CD4-positive, alpha-beta T cell treated with Interleukin-17A for 1 hour (primary cell): ENCODE measurements around the gene FGFBP1.
"Not testable (repeated sequence)": the region's sequence is repeated elsewhere in the genome, so short reads cannot be mapped to it uniquely, and the experiment has no call there.

ENCODE experiments used
- DNase-seq: peaks from one replicate; pipeline ENCODE4 v3.0.0-alpha.2; 2020

Gene FGFBP1

DNA sequence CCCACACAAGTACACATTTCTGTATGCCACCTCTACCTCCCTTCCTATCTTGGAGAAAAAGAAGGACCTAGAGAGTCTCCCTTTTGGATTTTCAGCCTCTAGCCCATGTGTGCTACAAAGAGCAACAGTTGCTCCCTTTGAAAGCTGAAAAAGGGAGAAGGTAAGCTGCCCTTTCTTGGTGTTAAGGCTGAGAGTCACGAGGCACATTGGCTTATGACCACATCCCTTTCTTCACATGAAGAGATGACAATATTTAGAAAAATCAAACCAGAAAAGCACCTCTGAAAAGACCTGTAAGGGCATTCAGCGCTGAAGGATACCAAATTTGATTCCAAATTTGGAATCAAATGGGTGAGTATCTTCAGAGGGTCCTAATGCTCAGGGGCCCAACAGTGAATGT, 6.4 kb upstream of the FGFBP1 start:
- no peak for DNase-seq

DNA sequence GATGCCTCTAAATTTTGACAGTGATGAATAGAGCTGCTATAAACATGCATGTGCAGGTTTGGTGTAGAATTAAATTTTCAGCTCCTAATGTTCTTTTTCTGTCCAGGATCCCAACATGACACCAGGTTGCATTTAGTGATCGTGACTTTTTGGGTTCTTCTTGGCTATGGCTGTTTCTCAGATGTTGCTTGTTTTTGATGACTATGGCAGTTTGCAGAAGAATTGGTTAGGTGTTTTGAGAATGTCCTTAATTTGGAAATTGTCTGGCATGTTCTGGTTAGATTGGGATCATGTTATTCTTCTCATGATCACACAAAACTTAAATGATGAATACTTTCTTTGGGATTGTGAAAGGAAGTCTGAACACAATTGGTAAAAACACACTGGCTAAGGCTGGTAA, 3.7 kb upstream of the FGFBP1 start:
- DNase-seq = no peak

DNA sequence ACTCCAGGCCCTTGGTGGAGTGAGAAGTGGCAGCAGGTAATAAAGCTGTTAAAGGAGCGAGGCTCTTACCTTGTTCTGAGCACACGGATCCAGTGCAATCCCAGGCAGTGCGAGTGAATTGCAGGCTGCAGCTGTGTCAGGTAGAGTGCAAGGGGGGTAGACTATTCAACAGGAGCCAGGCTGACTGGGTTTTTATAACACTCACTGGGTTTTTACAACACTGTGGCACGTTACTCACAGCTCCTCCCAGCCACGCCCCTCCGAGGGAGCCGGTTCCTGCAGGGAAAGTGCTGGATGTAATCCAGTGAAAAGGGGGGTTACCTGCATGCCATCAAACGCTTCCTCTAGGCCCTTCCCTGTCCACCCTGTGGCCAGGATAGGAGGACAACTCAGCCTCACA, 358 bp downstream of the FGFBP1 start:
- no peak for DNase-seq

DNA sequence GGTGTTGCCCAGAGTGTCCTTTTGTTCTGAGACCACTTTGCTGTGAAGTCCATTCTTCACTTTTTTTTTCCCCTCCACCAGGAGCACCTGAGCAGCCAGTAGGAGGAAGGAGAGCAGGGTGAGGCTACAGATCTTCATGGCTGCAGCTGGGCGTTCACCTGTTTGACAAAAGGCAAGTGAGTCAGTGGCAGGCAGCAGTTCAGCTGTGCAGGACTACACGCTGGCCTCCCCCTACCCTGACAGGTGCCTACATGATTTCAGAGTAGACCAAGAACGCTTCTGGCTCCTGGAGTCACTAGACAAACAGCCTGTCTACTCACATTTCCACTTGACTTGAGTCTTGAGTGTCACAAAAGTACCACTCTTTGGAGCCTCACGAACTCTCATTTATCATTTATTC, 2.0 kb downstream of the FGFBP1 start:
- DNase-seq = no peak

DNA sequence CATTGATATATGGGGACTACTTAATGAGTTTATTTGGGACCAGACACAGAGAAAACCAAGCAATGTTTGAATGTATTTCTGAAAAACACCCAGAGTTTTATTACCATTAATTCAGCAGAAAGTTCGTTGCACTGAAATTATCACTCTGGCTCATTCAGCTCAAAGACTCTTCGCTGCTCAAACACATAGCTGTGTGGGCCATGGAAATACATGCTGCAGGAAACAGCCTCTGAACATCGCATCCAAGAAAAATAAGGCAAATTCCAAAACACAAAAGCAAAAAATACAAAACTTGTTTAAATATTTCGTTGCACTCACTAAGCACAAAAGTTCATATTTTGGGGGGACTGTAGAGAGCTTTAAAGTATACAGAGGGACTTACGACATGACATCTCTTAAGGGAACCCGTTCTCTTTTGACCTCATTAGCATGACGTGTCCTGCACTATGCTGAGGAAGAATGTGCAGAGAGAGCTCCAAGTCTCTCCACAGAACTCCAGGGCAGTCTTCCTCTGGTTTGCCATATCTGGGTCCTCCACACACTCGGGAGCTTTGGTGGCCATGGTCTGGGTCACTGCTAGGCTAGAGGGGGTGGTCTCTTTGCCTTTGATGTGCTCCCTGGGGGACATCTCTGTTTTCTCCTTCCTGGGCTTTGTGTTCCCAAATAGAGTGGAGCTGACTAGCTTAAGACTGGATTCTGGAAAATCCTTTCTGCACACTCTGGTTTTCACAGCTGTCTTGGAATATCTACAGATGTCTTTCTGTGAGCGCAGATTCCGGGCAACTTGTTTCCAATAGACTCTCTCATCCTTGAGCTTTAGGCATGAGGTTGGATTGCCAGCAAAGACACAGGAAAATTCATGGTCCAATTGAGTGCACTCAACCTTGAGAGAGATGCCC, 2.8 kb downstream of the FGFBP1 start:
- no peak for DNase-seq

GRCh38 chr4:15934259-15934658, 4.3 kb downstream of the FGFBP1 start:
- DNase-seq = no peak

DNA sequence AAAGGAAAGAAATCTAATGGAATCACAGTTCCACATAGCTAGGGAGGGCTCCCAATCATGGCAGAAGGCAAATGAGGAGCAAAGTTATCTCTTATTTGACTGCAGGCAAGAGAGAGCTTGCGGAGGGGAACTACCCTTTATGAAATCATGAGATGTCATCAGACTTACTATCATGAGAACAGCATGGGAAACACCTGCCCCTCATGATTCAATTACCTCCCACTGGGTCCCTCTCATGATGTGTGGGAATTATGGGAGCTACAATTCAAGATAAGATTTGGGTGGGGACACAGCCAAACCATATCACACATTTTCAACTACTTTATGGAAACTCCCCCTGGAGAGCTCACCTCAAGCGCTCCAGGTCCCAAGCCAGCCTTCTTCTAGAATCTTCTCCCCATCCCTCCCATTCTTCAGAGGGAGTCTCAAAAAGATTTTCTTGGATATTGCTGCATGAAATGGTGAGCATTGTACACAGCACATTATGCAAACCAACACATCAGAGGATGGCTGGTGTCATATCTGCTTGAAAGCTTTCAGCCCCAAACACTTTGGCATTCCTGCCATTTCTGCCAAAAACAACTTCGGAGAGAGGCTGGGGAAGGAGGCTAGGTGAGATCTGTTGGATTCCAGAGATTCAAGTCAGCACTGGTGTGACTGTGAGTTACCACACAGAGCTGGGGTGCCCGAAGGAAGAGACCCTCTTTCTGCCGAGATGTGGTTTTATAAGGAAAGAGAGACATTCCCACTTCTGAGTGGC, 6.9 kb downstream of the FGFBP1 start:
- no peak for DNase-seq

GRCh38 chr4:15930314-15930713, 8.2 kb downstream of the FGFBP1 start:
- DNase-seq = no peak

- no peak for DNase-seq
Measured at GRCh38 chr4:15929540-15929939, 9.0 kb downstream of the FGFBP1 start.

DNA sequence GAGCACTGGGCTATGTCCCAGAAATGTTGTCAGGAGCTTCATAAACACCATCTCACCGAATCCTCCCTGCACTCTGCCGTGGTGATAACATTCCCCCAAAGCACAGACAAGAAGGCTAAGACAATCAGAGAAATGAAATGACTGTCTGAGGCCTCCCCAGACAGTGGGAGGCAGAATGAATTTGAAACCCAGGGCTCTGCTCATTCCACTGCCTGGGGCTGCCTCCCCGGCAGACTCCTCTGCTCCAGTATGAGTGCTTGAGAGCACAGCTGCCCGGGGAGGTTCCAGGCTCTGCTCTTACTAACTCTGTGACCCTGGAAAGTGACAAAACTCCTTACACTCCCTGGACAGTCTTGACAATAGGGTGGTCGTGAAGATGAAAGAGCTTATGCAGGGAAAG, 9.7 kb downstream of the FGFBP1 start:
- no peak for DNase-seq

GRCh38 chr4:15926486-15926885, 12.1 kb downstream of the FGFBP1 start:
- no peak for DNase-seq

- DNase-seq = no peak
Measured at GRCh38 chr4:15925830-15926229, 12.7 kb downstream of the FGFBP1 start.

GRCh38 chr4:15921592-15921932, 17.0 kb downstream of the FGFBP1 start:
- no peak for DNase-seq

DNA sequence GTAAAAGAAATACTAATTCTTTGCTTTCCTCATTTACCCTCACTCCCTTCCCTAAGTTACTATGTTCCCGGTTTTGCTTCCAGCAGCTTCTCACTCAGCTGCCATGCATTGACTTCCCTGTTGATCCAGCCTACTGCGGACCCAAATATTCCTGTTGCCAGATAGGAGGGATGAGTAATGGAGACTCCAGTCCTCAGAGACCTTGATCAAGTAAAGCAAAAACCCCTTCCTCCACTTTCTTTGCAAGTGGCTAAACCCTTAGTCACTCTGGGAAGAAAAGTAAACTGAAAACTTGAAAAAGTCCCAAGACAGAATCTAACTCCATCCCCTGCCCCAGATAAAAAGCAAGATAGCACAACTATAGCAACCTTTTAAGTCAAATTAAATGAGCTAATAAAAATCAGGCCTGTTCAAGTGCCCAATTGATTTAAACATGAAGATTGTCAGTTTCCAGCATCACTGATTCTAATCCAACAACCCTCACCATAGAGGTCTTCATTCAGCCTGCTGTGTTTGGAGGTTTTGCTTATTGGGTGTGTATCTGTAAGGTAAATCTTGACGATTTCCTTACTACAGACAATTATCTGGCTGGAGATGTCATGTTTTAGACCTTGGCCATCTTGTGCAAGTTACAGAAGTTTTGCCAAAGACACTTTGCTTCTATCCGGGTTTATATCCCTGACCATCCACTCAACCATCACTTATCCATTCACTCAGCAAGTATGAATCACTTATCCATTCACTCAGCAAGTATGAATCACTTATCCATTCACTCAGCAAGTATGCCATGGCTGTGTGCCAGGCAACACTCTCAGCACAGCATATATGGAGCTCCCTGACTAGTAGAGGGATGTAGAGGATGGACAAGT, 17.6 kb downstream of the FGFBP1 start:
- DNase-seq = no peak

- no peak for DNase-seq
Measured at GRCh38 chr4:15918484-15919129, 19.9 kb downstream of the FGFBP1 start.

GRCh38 chr4:15917297-15917696, 21.2 kb downstream of the FGFBP1 start:
- DNase-seq = no peak

- not testable (repeated sequence) for DNase-seq
Measured at GRCh38 chr4:15916358-15916757, 22.2 kb downstream of the FGFBP1 start.

GRCh38 chr4:15914736-15915135, 23.8 kb downstream of the FGFBP1 start:
- DNase-seq = no peak

- DNase-seq = no peak
Measured at GRCh38 chr4:15914291-15914690, 24.2 kb downstream of the FGFBP1 start.

DNA sequence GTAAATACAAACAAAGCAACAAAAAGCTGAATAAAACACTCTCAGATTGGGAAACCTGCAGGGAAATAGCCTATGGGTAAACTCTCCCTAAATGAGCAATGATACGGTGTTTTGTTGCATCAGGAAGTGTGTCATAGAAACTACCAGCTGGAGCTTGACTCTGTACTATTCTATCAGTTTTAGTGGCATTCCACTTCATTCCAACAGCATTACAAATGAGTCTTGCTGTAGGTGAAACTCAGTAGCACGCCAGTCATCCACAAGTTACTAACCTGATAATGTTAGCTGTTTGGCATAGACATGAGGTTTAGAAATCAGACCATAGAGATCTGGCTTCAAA, 24.9 kb downstream of the FGFBP1 start:
- DNase-seq = no peak

DNA sequence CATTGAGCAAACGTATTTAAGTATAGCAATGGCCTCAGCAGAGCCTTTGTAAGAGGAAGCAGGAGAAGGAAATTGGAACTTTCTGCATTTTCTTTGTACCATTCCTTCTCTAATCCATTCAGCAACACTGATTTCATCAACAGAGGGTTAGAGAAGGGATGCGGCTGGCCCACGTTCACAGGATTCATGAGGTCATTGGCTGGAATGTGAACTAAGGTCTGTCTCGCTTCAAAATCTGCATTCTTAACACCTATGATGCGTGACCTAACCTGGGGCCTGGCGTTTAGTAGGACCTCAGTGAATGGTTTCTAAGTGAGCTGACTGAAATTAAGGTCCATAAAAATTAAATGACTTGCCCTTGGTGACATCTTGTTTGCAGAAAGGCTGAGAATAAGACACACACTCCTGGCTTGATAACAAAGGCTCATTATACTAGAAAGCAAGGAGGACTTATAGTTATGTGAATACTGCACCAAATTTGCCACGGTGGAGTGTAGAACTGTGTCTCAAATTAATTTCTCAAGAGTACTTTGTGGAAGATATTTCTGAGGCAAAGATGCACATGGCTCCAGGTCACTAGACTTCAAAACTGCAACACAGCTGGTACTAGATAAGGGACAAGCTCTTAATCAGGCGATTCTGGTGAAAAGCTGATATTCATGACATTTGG, 25.4 kb downstream of the FGFBP1 start:
- DNase-seq = no peak

DNA sequence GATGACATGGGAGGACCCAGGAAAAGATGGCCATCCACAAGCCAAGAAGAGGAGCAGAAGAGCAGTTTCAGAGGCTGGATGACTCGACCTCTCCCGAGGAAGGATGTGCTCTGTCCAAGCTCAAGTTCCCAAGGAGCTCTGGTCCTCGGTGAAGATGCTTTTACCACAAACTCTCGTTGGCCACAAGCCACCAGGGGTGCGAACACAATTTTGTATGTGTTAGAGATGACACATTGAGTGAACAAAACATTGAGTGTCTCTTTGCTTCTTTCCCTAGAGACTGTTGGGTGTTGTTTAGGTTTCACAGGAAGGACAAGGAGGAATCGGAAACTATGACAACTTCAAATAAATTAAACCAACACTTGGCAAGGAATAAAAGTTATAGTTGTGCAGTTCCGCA, 26.3 kb downstream of the FGFBP1 start:
- DNase-seq = no peak
